Thyroid gland (tissue), 4 donors: Measurements from ENCODE around the gene GRIN2A. TPM values are rescaled to one million over a fixed set of nuclear protein-coding genes. Genes with fewer than 3 reads are reported as not detected.
A peak's percentile ranks its signal among the peaks of the same experiment; 100 is the strongest.

ENCODE experiments used
- DNase-seq, 2 donors: peaks; one replicate each; pipeline ENCODE4 v3.0.0-alpha.2; 2019
- H3K27ac ChIP-seq, 3 donors: fragments of 200-600 bp; sonication (generic); 1 replicate in 2 of 3; 2 replicates in 1 of 3; pipeline ENCODE4 v1.5.1; 2016 to 2019; ENCODE audit warnings: mild to moderate bottlenecking in 1 of 3, moderate library complexity in 1 of 3
- H3K27me3 ChIP-seq: fragments of 200-600 bp; sonication (generic); one replicate; pipeline ENCODE4 v1.5.1; 2019
- H3K36me3 ChIP-seq, 2 donors: fragments of 200-600 bp; sonication (generic); one replicate each; pipeline ENCODE4 v1.5.1; 2016 to 2019
- H3K4me1 ChIP-seq, 2 donors: fragments of 200-600 bp; sonication (generic); one replicate each; pipeline ENCODE4 v1.5.1; 2017 to 2019
- H3K4me3 ChIP-seq, 3 donors: fragments of 200-600 bp; sonication (generic); replicated peaks in 1 of 3; 1 replicate in 2 of 3; 2 replicates in 1 of 3; pipeline ENCODE4 v1.5.1; 2016; ENCODE audit warnings: mild to moderate bottlenecking in 1 of 3
- H3K9me3 ChIP-seq: fragments of 200-600 bp; sonication (generic); one replicate; pipeline ENCODE4 v1.5.1; 2017
- POLR2A ChIP-seq, 2 donors: fragments of 450-650 bp; IDR thresholded peaks; one replicate each; pipeline ENCODE4 v1.6.1; 2017; ENCODE audit warnings: antibody characterized with exemption in 2 of 2, mild to moderate bottlenecking in 2 of 2, moderate library complexity in 1 of 2
- WGBS, 2 donors: methylation state at CpG; one replicate each; pipeline ENCODE4 v1.1.5; 2017; 5-methylcytosine and 5-hydroxymethylcytosine counted together
- intact Hi-C: fragments of 100-400 bp; cut with DNase I; formaldehyde crosslinking; loops from one replicate; pipeline ENCODE4 v1.15.1; 2023
- total RNA-seq, 4 donors: library from RNA; depleted of rRNA; stranded (reverse); fragments of >200 nt; gene quantifications; one replicate each; pipeline ENCODE4 v1.2.3, GENCODE V29; 2016
- TF ChIP-seq, protein P1 (sequence below), 6 experiments: fragments of 200-600 bp in 3 of 6; fragments of 450-650 bp in 3 of 6; sonication (generic) in 3 of 6; IDR thresholded peaks; one replicate each; pipeline ENCODE4 v1.5.1; 2016 to 2019; ENCODE audit warnings: antibody characterized with exemption in 6 of 6, mild to moderate bottlenecking in 2 of 6, inconsistent platforms in 1 of 6, moderate library complexity in 1 of 6

GRIN2A gene
- total RNA-seq, 4 donors from 2014 or later: 0.11 to 1.3 (median 0.53) TPM

DNA sequence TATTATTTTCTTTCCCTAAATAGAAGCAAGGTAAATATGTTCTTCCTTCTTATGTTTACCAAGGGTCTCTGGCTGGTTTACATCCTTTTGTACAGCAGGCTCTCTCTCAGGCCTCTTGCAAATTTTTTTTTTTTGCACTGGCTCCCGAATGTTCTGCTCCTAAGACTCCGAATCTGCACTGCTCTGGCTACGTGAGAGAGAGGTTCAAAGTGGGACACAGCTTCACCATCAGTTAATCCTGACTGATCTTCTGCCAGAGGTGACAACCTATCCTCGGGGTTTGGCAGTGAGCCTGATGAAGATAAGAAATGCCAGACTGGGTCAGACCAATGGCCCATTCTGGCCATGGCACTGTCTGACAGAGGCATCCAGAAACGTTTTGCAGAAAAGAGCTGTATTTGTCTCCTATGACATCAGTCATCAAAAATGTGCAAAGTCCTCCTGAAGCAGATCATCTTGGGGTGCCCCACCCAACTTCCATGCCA, 136.9 kb downstream of the GRIN2A start:
- H3K36me3 ChIP-seq: no peaks in the 10 kb centered on the region
- no peaks in the 10 kb centered on the region for H3K27me3 ChIP-seq
- H3K4me3 ChIP-seq: no peak overlapping the region
- H3K9me3 ChIP-seq: no peaks in the 10 kb centered on the region
- WGBS, 2 donors: 41 to 44% methylated on average over 5 of the region's 5 CpGs
- TF ChIP-seq, protein P1, sequence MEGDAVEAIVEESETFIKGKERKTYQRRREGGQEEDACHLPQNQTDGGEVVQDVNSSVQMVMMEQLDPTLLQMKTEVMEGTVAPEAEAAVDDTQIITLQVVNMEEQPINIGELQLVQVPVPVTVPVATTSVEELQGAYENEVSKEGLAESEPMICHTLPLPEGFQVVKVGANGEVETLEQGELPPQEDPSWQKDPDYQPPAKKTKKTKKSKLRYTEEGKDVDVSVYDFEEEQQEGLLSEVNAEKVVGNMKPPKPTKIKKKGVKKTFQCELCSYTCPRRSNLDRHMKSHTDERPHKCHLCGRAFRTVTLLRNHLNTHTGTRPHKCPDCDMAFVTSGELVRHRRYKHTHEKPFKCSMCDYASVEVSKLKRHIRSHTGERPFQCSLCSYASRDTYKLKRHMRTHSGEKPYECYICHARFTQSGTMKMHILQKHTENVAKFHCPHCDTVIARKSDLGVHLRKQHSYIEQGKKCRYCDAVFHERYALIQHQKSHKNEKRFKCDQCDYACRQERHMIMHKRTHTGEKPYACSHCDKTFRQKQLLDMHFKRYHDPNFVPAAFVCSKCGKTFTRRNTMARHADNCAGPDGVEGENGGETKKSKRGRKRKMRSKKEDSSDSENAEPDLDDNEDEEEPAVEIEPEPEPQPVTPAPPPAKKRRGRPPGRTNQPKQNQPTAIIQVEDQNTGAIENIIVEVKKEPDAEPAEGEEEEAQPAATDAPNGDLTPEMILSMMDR (IDR thresholded peaks at IDR 0.05): no peak
- no peak for TF ChIP-seq POLR2A (IDR thresholded peaks at IDR 0.05)
- DNase-seq: no peak
- H3K27ac ChIP-seq: no peak overlapping the region
- intact Hi-C loops: no loop called here
- no peaks in the 10 kb centered on the region for H3K4me1 ChIP-seq

DNA sequence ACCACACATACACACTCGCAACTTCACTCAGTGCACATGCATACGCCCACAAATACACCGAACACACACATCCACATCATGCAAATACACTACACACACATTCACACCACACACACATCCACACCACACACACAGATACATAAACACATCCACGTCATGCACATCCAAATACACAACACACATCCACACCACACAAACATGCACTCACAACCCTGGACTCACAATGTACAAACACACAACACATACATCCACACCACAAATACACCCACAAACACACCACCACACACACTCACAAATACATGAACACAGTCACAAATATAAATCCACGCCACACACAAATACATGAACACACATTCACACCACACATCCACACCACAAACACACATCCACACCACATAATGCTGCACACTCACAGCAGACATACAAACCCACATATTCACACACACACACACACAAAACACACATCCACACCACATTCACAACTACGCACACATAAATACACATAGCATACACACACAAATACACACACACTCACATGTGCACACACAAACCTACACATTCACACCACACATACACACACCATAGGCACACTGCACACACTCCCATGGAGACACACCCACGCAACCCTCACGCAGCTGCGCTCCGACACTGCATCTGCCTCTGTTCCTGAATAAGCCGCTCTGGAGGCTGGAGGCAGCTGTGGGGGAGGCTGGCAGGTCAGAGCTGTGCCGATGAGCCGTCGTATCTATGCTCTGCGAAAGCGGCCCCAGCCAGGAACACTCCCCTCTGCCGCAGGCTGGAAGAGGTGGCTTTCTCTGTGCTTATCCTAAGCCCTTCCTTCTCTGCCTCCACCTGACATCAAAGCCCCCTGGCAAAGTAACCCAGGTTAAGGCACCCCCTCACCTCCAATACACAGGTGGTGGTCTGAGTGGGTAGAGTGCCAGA, 141.8 kb downstream of the GRIN2A start:
- no peak overlapping the region for H3K4me3 ChIP-seq
- no peak for DNase-seq
- WGBS, 2 donors: 67 to 70% methylated on average over 17 of the region's 17 CpGs

DNA sequence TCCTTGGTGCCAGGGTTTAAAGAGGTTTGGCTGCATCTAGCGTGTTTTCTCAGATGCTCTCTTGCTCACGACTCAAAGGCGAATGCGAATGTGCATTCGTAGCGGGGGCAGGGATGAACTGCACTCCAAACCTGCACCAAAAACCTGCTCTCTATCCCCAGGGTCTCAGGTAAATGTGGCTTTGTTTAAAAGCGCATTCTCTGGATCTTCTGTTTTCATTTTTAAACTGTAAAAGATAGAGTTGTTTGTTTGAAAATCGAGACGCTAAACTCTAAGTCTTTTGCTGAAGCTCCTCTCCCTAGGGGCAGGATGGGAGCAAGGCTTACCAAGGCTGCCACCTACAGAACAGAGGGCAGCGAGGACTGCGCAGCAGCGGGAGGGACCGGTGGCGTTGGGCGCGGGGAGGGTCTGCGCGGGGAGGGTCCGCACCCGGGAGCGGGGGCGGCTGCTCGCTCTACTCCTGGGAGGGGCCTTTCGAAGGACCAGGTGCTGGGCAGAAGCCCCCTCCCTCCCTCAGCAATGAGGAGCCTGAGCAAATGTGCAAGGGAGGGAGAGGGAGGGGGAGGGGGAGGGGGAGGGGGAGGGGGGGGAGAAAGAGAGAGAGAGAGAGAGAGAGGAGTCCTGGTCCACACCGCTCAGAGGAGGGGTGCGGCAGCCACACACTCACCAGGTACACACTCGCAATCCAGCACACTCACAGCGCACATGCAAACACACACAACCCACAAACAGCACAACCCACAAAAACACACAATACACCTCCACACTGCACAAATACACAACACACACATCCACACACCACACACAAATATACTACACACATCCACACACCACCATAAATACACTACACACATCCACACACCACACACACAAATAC, 142.8 kb downstream of the GRIN2A start:
- intact Hi-C loops: no loop called here
- Histone ChIP-seq H3K9me3 (no peaks in the 10 kb centered on the region), H3K4me1 (peaks cover 10 to 15% of the 10 kb centered on the region in 2 donors), H3K4me3 (no peak overlapping the region), H3K27me3 (no peaks in the 10 kb centered on the region), H3K27ac (no peak overlapping the region), H3K36me3 (no peaks in the 10 kb centered on the region)
- DNase-seq: peak; percentile 27 to 47
- no peak for TF ChIP-seq POLR2A (IDR thresholded peaks at IDR 0.05)
- TF ChIP-seq, protein P1 (IDR thresholded peaks at IDR 0.05): peak in 4 of 6 experiments; percentile 16 to 30 (median 24)
- WGBS, 2 donors: 8 to 9% methylated on average over 26 to 27 of the region's 28 CpGs

More for the DNA sequence above, 141.8 kb downstream of the GRIN2A start:
- Histone ChIP-seq H3K27me3 (no peaks in the 10 kb centered on the region), H3K36me3 (no peaks in the 10 kb centered on the region), H3K4me1 (peaks cover 10 to 15% of the 10 kb centered on the region in 2 donors), H3K9me3 (no peaks in the 10 kb centered on the region), H3K27ac (no peak overlapping the region)
- TF ChIP-seq, protein P1 (IDR thresholded peaks at IDR 0.05): no peak
- no peak for TF ChIP-seq POLR2A (IDR thresholded peaks at IDR 0.05)
- intact Hi-C loops: no loop called here

DNA sequence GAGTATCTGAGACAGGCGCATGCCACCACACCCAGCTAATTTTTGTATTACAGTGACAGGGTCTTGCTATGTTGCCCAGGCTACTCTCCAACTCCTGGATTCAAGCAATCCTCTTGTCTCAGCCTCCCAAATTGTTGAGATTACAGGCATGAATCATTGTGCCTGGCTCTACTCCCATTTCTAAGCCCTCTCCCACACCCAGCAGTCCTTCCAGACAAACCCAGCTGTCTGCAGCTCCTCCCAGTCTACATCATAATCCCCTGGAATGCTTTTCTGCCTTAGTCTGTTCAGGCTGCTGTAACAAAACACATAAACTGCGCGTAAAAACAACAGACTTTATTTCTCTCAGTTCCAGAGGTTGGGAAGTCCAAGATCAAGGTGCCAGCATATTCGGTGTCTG, 144.5 kb downstream of the GRIN2A start:
- no peaks in the 10 kb centered on the region for H3K27me3 ChIP-seq
- no peaks in the 10 kb centered on the region for H3K9me3 ChIP-seq
- no peak overlapping the region for H3K27ac ChIP-seq
- 89 to 93% methylated on average over 4 of the region's 4 CpGs for WGBS, 2 donors
- TF ChIP-seq POLR2A (IDR thresholded peaks at IDR 0.05): no peak
- TF ChIP-seq, protein P1 (IDR thresholded peaks at IDR 0.05): no peak
- H3K4me1 ChIP-seq: peaks cover 10 to 25% of the 10 kb centered on the region in 2 donors
- H3K4me3 ChIP-seq: no peak overlapping the region
- no peak for DNase-seq
- no peaks in the 10 kb centered on the region for H3K36me3 ChIP-seq
- intact Hi-C loops: no loop called here
